Mesothelial cell of epicardium (in vitro differentiated cells): Measurements from ENCODE around the gene ADH4. TPM values are rescaled to one million over a fixed set of nuclear protein-coding genes. Genes with fewer than 3 reads are reported as not detected.
"Not testable (repeated sequence)": the region's sequence is repeated elsewhere in the genome, so short reads cannot be mapped to it uniquely, and the experiment has no call there.

Source experiments
- DNase-seq, 2 experiments: peaks; one replicate each; pipeline ENCODE4 v3.0.0; 2021; ENCODE audit warnings: low spot score in 2 of 2; ENCODE audit not compliant: unreplicated experiment in 2 of 2
- H3K27ac Mint-ChIP-seq: 2 replicates; pipeline ENCODE4 v1.8.0; 2021; ENCODE audit warnings: mixed read lengths
- H3K27me3 Mint-ChIP-seq: 2 replicates; pipeline ENCODE4 v1.8.0; 2021; ENCODE audit warnings: low read depth, mixed read lengths
- H3K36me3 Mint-ChIP-seq: 2 replicates; pipeline ENCODE4 v1.8.0; 2021; ENCODE audit warnings: mixed read lengths
- H3K4me1 Mint-ChIP-seq: 2 replicates; pipeline ENCODE4 v1.8.0; 2021; ENCODE audit warnings: mixed read lengths
- H3K4me3 Mint-ChIP-seq: 2 replicates; pipeline ENCODE4 v1.8.0; 2021; ENCODE audit warnings: mild to moderate bottlenecking, moderate library complexity, mixed read lengths
- H3K9me3 Mint-ChIP-seq: 2 replicates; pipeline ENCODE4 v1.8.0; 2021; ENCODE audit warnings: mixed read lengths
- total RNA-seq: library from RNA; stranded (reverse); gene quantifications from 3 replicates; pipeline ENCODE4 v1.2.1, GENCODE V29; 2021
- TF ChIP-seq, protein P1 (sequence below): fragments of 200-600 bp; sonication (generic); IDR thresholded peaks from one replicate; pipeline ENCODE4 v1.5.0; 2021; ENCODE audit warnings: antibody characterized with exemption; ENCODE audit not compliant: unreplicated experiment

Gene ADH4
- total RNA-seq = not detected in 3 replicates

DNA sequence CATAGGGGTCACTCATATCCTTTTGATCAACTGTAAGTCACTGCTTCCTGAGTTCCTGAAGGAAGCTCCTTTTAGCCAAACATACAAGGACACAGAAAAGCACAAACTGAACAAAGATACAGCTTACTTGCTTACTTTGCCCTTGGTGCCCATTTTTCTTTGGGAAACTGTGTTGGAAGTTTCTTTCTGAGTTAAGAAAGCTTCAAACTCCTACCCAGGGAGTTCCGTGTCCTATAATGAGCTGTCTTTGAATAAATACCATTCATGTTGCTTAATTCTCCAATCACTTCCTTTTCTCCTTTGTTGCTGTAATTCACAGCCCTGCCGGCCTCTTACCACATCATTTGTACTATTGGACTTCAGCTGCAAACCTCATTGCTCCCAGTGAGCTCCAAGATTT lies at the start of gene ADH4:
TSS of gene ADH4 (minus strand) at position 228 of the 400 bp plus-strand sequence. CDS start at position 153, 75 bp downstream.
- H3K27ac Mint-ChIP-seq = peak within 1 kb of the TSS; percentile 2
- no peak for DNase-seq

GRCh38 chr4:99190336-99190735 lies 46.2 kb upstream of the ADH4 start:
- no peak for DNase-seq
- Mint-ChIP-seq H3K27me3 (no peaks in the 10 kb centered on the region), H3K4me3 (no peak overlapping the region), H3K4me1 (peaks cover 4% of the 10 kb centered on the region), H3K36me3 (peaks cover 43% of the 10 kb centered on the region), H3K27ac (no peak overlapping the region), H3K9me3 (peaks cover 47% of the 10 kb centered on the region)
- TF ChIP-seq, protein P1, sequence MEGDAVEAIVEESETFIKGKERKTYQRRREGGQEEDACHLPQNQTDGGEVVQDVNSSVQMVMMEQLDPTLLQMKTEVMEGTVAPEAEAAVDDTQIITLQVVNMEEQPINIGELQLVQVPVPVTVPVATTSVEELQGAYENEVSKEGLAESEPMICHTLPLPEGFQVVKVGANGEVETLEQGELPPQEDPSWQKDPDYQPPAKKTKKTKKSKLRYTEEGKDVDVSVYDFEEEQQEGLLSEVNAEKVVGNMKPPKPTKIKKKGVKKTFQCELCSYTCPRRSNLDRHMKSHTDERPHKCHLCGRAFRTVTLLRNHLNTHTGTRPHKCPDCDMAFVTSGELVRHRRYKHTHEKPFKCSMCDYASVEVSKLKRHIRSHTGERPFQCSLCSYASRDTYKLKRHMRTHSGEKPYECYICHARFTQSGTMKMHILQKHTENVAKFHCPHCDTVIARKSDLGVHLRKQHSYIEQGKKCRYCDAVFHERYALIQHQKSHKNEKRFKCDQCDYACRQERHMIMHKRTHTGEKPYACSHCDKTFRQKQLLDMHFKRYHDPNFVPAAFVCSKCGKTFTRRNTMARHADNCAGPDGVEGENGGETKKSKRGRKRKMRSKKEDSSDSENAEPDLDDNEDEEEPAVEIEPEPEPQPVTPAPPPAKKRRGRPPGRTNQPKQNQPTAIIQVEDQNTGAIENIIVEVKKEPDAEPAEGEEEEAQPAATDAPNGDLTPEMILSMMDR = no peak

More for the DNA sequence above, at the start of gene ADH4:
- H3K27me3 Mint-ChIP-seq = no peaks in the 10 kb centered on the region
- H3K36me3 Mint-ChIP-seq = no peaks in the 10 kb centered on the region
- no peaks in the 10 kb centered on the region for H3K9me3 Mint-ChIP-seq
- TF ChIP-seq, protein P1 = no peak
- no peaks in the 10 kb centered on the region for H3K4me1 Mint-ChIP-seq
- no peak within 1 kb of the TSS for H3K4me3 Mint-ChIP-seq

DNA sequence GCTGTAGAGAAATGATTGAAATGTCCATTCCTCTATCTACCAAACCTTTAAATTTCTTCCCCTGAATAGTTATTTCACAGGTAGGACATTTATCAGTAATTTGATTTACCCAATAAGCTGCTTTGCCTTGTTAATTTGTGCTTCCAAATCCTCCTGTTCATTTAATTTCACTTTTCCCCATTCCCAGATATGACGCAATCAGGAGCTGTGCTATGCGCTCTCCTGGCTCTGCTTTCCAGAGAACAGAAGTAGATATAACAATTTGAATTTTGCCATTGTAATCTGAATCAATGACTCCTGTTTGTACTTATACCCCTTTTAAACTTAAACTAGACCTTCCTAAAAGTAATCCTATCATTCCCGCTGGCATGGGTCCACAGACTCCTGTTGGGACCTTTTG lies 45.8 kb upstream of the ADH4 start:
- not testable (repeated sequence) for H3K4me1 Mint-ChIP-seq, H3K27ac Mint-ChIP-seq, DNase-seq, H3K4me3 Mint-ChIP-seq, H3K27me3 Mint-ChIP-seq
- peaks cover 47% of the 10 kb centered on the region for H3K36me3 Mint-ChIP-seq
- H3K9me3 Mint-ChIP-seq = peaks cover 51% of the 10 kb centered on the region

DNA sequence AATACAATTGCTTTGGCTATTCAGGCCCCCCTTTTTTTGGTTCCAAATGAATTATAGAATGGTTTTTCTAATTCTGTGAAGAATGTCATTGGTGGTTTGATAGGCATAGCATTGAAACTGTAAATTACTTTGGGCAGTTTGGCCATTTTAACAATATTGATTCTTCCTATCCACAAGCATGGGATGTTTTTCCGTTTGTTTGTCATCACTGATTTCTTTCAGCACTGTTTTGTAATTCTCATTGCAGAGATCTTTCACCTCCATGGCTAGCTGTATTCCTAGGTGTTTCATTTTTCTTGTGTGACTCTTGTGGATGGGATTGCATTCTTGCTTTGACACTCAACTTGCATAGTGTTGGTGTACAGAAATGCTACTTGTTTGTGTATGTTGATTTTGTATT lies 41.9 kb upstream of the ADH4 start:
- H3K27ac Mint-ChIP-seq = no peak overlapping the region
- no peak overlapping the region for H3K4me3 Mint-ChIP-seq
- TF ChIP-seq, protein P1 = no peak
- H3K4me1 Mint-ChIP-seq = peaks cover 4% of the 10 kb centered on the region
- no peaks in the 10 kb centered on the region for H3K27me3 Mint-ChIP-seq
- no peak for DNase-seq
- peaks cover 37% of the 10 kb centered on the region for H3K36me3 Mint-ChIP-seq
- H3K9me3 Mint-ChIP-seq = peaks cover 55% of the 10 kb centered on the region

GRCh38 chr4:99185581-99185980 lies 41.5 kb upstream of the ADH4 start:
- peaks cover 51% of the 10 kb centered on the region for H3K9me3 Mint-ChIP-seq
- TF ChIP-seq, protein P1 = no peak
- no peak overlapping the region for H3K4me3 Mint-ChIP-seq
- H3K4me1 Mint-ChIP-seq = peaks cover 4% of the 10 kb centered on the region
- no peak for DNase-seq
- no peaks in the 10 kb centered on the region for H3K27me3 Mint-ChIP-seq
- peaks cover 33% of the 10 kb centered on the region for H3K36me3 Mint-ChIP-seq
- no peak overlapping the region for H3K27ac Mint-ChIP-seq

- Mint-ChIP-seq H3K27me3 (no peaks in the 10 kb centered on the region), H3K27ac (no peak overlapping the region), H3K9me3 (peaks cover 41% of the 10 kb centered on the region), H3K4me3 (no peak overlapping the region), H3K4me1 (no peaks in the 10 kb centered on the region), H3K36me3 (peaks cover 34% of the 10 kb centered on the region)
- TF ChIP-seq, protein P1 = no peak
- no peak for DNase-seq
Measured at GRCh38 chr4:99180382-99181070, 36.4 kb upstream of the ADH4 start.
